Fibroblast of lung (primary cell): ENCODE data around the gene EOLA2.

ENCODE experiments used
- EZH2 ChIP-seq: IDR thresholded peaks from 2 replicates; pipeline ENCODE4 v1.5.1; 2012; ENCODE audit warnings: low read length, control low read depth, mild to moderate bottlenecking; ENCODE audit errors: missing control alignments
- TF ChIP-seq, protein P1 (sequence below), 2 donors: IDR thresholded peaks in 1 of 2; conservative IDR thresholded peaks in 1 of 2; 1 replicate in 1 of 2; 2 replicates in 1 of 2; pipeline ENCODE4 v1.5.1; 2011 to 2012; ENCODE audit warnings: low read length in 2 of 2, control low read depth in 1 of 2, inconsistent platforms in 1 of 2, low read depth in 1 of 2, mild to moderate bottlenecking in 1 of 2

GRCh38 chrX:149916745-149917392, 21.4 kb downstream of the EOLA2 start:
- TF ChIP-seq, protein P1, sequence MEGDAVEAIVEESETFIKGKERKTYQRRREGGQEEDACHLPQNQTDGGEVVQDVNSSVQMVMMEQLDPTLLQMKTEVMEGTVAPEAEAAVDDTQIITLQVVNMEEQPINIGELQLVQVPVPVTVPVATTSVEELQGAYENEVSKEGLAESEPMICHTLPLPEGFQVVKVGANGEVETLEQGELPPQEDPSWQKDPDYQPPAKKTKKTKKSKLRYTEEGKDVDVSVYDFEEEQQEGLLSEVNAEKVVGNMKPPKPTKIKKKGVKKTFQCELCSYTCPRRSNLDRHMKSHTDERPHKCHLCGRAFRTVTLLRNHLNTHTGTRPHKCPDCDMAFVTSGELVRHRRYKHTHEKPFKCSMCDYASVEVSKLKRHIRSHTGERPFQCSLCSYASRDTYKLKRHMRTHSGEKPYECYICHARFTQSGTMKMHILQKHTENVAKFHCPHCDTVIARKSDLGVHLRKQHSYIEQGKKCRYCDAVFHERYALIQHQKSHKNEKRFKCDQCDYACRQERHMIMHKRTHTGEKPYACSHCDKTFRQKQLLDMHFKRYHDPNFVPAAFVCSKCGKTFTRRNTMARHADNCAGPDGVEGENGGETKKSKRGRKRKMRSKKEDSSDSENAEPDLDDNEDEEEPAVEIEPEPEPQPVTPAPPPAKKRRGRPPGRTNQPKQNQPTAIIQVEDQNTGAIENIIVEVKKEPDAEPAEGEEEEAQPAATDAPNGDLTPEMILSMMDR (conservative IDR thresholded peaks at IDR 0.05 in 1 of 2, IDR thresholded peaks at IDR 0.05 in 1 of 2; ENCODE audit: low read depth in 1 of 2, low read length in 2 of 2), result no peak
- no peak for TF ChIP-seq EZH2
